NCI-H1417 treated with DMSO at 0.1 percent for 48 hours (cell line): ENCODE data around the gene BSG.
A peak's percentile ranks its signal among the peaks of the same experiment; 100 is the strongest.

Source experiments
- DNase-seq: peaks from one replicate; lab custom pipeline; 2025; lab: John Stamatoyannopoulos, UW

BSG gene

GRCh38 chr19:572140-572742, at the start of gene BSG:
Gene BSG, plus strand, starts transcription at chr19:572596. Its CDS starts 39 bp downstream, at chr19:572635.
- DNase-seq = peak; percentile 98

GRCh38 chr19:522726-523125, 49.7 kb upstream of the BSG start:
- DNase-seq = no peak

- DNase-seq = no peak
Observed at GRCh38 chr19:524062-524674, 48.2 kb upstream of the BSG start.

GRCh38 chr19:525029-525428, 47.4 kb upstream of the BSG start:
- no peak for DNase-seq

- DNase-seq = no peak
Observed at GRCh38 chr19:525857-526419, 46.5 kb upstream of the BSG start.

- DNase-seq = no peak
Observed at GRCh38 chr19:530134-531008, 42.0 kb upstream of the BSG start.

- DNase-seq = peak; percentile 62
Observed at GRCh38 chr19:531009-531752, 41.2 kb upstream of the BSG start.

- DNase-seq = no peak
Observed at GRCh38 chr19:531753-532560, 40.4 kb upstream of the BSG start, which contains the start of gene CDC34. Gene CDC34, plus strand, starts transcription at chr19:531760. Its CDS starts 172 bp downstream, at chr19:531932.

GRCh38 chr19:532561-533363, 39.6 kb upstream of the BSG start:
- no peak for DNase-seq

GRCh38 chr19:533364-534058, 38.9 kb upstream of the BSG start:
- no peak for DNase-seq

- no peak for DNase-seq
Observed at GRCh38 chr19:534088-534487, 38.3 kb upstream of the BSG start.

GRCh38 chr19:535017-535835, 37.2 kb upstream of the BSG start:
- no peak for DNase-seq

- DNase-seq = no peak
Observed at GRCh38 chr19:536031-536880, 36.1 kb upstream of the BSG start.

GRCh38 chr19:536881-537404, 35.5 kb upstream of the BSG start:
- no peak for DNase-seq

- no peak for DNase-seq
Observed at GRCh38 chr19:538641-539428, 33.6 kb upstream of the BSG start.

GRCh38 chr19:539429-540030, 32.9 kb upstream of the BSG start:
- DNase-seq = no peak
